A172 (cell line): ENCODE results near the gene CACNA1C. TPM values are rescaled to one million over a fixed set of nuclear protein-coding genes. Genes with fewer than 3 reads are reported as not detected.

Source experiments
- DNase-seq: peaks from one replicate; pipeline ENCODE4 v3.0.0-alpha.2; 2015; ENCODE audit warnings: low spot score
- total RNA-seq: library from RNA; depleted of rRNA; stranded (reverse); fragments of >200 nt; shearing (Covaris generic); gene quantifications from 2 replicates; pipeline ENCODE4 v1.2.3, GENCODE V29; 2014

CACNA1C gene
- total RNA-seq, 1 experiment from 2014 or later: 0.05 TPM

- DNase-seq: no peak
These were observed 570.7 kb downstream of the CACNA1C start for GRCh38 chr12:2623472-2623871.

- DNase-seq: peak; percentile 4
These were observed 571.9 kb downstream of the CACNA1C start for GRCh38 chr12:2624543-2625288.

- DNase-seq: no peak
These were observed 572.5 kb downstream of the CACNA1C start for GRCh38 chr12:2625289-2625612.

- no peak for DNase-seq
These were observed 574.5 kb downstream of the CACNA1C start for GRCh38 chr12:2627076-2627834.

GRCh38 chr12:2627835-2628191 is 575.0 kb downstream of the CACNA1C start:
- DNase-seq: no peak

GRCh38 chr12:2628401-2628800 is 575.6 kb downstream of the CACNA1C start:
- no peak for DNase-seq

GRCh38 chr12:2629051-2629450 is 576.3 kb downstream of the CACNA1C start:
- DNase-seq: no peak

GRCh38 chr12:2631653-2632350 is 579.0 kb downstream of the CACNA1C start:
- no peak for DNase-seq

- no peak for DNase-seq
These were observed 580.5 kb downstream of the CACNA1C start for GRCh38 chr12:2633176-2633824.

GRCh38 chr12:2633825-2634200 is 581.0 kb downstream of the CACNA1C start:
- no peak for DNase-seq

GRCh38 chr12:2634471-2634870 is 581.7 kb downstream of the CACNA1C start:
- DNase-seq: no peak

GRCh38 chr12:2636741-2637340 is 584.1 kb downstream of the CACNA1C start:
- DNase-seq: no peak

- DNase-seq: no peak
These were observed 584.6 kb downstream of the CACNA1C start for GRCh38 chr12:2637371-2637770.

GRCh38 chr12:2638273-2639019 is 585.7 kb downstream of the CACNA1C start:
- DNase-seq: no peak

- DNase-seq: no peak
These were observed 586.2 kb downstream of the CACNA1C start for GRCh38 chr12:2639020-2639298.

GRCh38 chr12:2640281-2640680 is 587.5 kb downstream of the CACNA1C start:
- DNase-seq: no peak

GRCh38 chr12:2640709-2641108 is 587.9 kb downstream of the CACNA1C start:
- peak; percentile 90 for DNase-seq

GRCh38 chr12:2641207-2641606 is 588.4 kb downstream of the CACNA1C start:
- DNase-seq: peak; percentile 47

GRCh38 chr12:2641761-2642160 is 589.0 kb downstream of the CACNA1C start:
- no peak for DNase-seq

- no peak for DNase-seq
These were observed 589.5 kb downstream of the CACNA1C start for GRCh38 chr12:2642176-2642892.

- no peak for DNase-seq
These were observed 590.2 kb downstream of the CACNA1C start for GRCh38 chr12:2642896-2643425.
